HepG2 (cell line): ENCODE results near the gene ZFP3. TPM values are rescaled to one million over a fixed set of nuclear protein-coding genes. Genes with fewer than 3 reads are reported as not detected.
"Not testable (repeated sequence)": the region's sequence is repeated elsewhere in the genome, so short reads cannot be mapped to it uniquely, and the experiment has no call there.

Experiments
- ATAC-seq: fragments of 200-7000 bp; cut with Tn5 transposase; 3 replicates; pipeline ENCODE4 v1.9.1; 2020; ENCODE audit warnings: mild to moderate bottlenecking, moderate library complexity
- BruUV-seq: library from RNA; stranded (reverse); fragments of 400-500 nt; replicated peaks from 2 replicates; lab custom pipeline; 2021; lab: Mats Ljungman, UMichigan
- CTCF ChIA-PET: fragments of 300-600 bp; formaldehyde crosslinking; extraction: SDS; loops from one replicate; lab custom pipeline; 2021; ENCODE audit warnings: low total read pairs, inconsistent platforms, low intra/inter-chr PET ratio; lab: Yijun Ruan, JAX
- POLR2A ChIA-PET: fragments of 350-600 bp; sonication (Branson Sonifier 250); formaldehyde crosslinking; loops from one replicate; lab custom pipeline; 2020; ENCODE audit warnings: antibody characterized with exemption, inconsistent platforms; lab: Yijun Ruan, JAX
- DNase-seq: peaks from one replicate; pipeline ENCODE4 v3.0.0-alpha.2; 2015; ENCODE audit warnings: low spot score
- FAIRE-seq: peaks from 3 replicates; lab custom pipeline; 2011; peaks lifted over from hg19 to GRCh38; lab: Jason Lieb, UNC
- H2AFZ ChIP-seq: one replicate; pipeline ENCODE4 v1.6.1; 2011; ENCODE audit warnings: low read length, inconsistent platforms
- H3K27ac ChIP-seq: fragments of 300-600 bp; 3 replicates; pipeline ENCODE4 v1.8.0; 2011; ENCODE audit warnings: mixed run types, mild to moderate bottlenecking, mixed read lengths, low read length, inconsistent platforms; ENCODE audit not compliant: insufficient read depth; ENCODE audit errors: extremely low read length
- H3K27me3 ChIP-seq, 2 experiments: fragments of 200-600 bp in 1 of 2; 2 replicates in 1 of 2; 3 replicates in 1 of 2; pipeline versions ENCODE4 v1.6.0 to v1.8.0; 2011; ENCODE audit warnings: low read length in 2 of 2, mild to moderate bottlenecking in 2 of 2, moderate library complexity in 2 of 2, inconsistent platforms in 1 of 2; ENCODE audit not compliant: insufficient read depth in 2 of 2, control insufficient read depth in 1 of 2
- H3K36me3 ChIP-seq, 2 experiments: fragments of 200-600 bp in 1 of 2; replicated peaks in 1 of 2; 2 replicates in 1 of 2; 3 replicates in 1 of 2; pipeline versions ENCODE4 v1.5.1 to v1.8.0; 2011; ENCODE audit warnings: low read length in 2 of 2, inconsistent platforms in 1 of 2; ENCODE audit not compliant: insufficient read depth in 2 of 2, control insufficient read depth in 1 of 2
- H3K4me1 ChIP-seq: 2 replicates; pipeline ENCODE4 v1.5.1; 2012; ENCODE audit warnings: low read length, inconsistent platforms; ENCODE audit not compliant: insufficient read depth
- H3K4me2 ChIP-seq: 2 replicates; pipeline ENCODE4 v1.6.0; 2011; ENCODE audit warnings: low read depth, low read length, inconsistent platforms
- H3K4me3 ChIP-seq, 3 experiments: fragments of 200-600 bp in 1 of 3; sonication (generic), shearing (Covaris generic) in 1 of 3; replicated peaks in 1 of 3; 2 replicates each; pipeline ENCODE4 v1.5.1; 2011 to 2016; ENCODE audit warnings: low read length in 3 of 3, inconsistent platforms in 2 of 3, low read depth in 2 of 3, mild to moderate bottlenecking in 2 of 3, control low read depth in 1 of 3, mixed read lengths in 1 of 3; ENCODE audit not compliant: insufficient read depth in 1 of 3
- H3K79me2 ChIP-seq: one replicate; pipeline ENCODE4 v1.6.1; 2011; ENCODE audit warnings: low read length, inconsistent platforms; ENCODE audit not compliant: insufficient read depth
- H3K9ac ChIP-seq: 2 replicates; pipeline ENCODE4 v1.6.0; 2011; ENCODE audit warnings: mild to moderate bottlenecking, low read depth, low read length, inconsistent platforms; ENCODE audit not compliant: insufficient read depth
- H3K9me3 ChIP-seq: 2 replicates; pipeline ENCODE4 v1.5.1; 2012; ENCODE audit warnings: mild to moderate bottlenecking, low read length
- H4K20me1 ChIP-seq: 2 replicates; pipeline ENCODE4 v1.6.0; 2011; ENCODE audit warnings: inconsistent platforms, mild to moderate bottlenecking, low read length, moderate library complexity; ENCODE audit not compliant: insufficient read depth
- HOXA9 ChIP-seq: sonication (generic); formaldehyde crosslinking; IDR thresholded peaks from 2 replicates; pipeline ENCODE4 v1.8.1; 2022; ENCODE audit warnings: missing genetic modification reagents, mild to moderate bottlenecking, moderate library complexity, borderline replicate concordance
- TCF7L2 ChIP-seq: IDR thresholded peaks from 2 replicates; pipeline ENCODE4 v1.6.1; 2011; ENCODE audit warnings: mild to moderate bottlenecking, low read depth, low read length, moderate library complexity
- ZBTB26 ChIP-seq: IDR thresholded peaks from 2 replicates; pipeline ENCODE4 v1.6.1; 2016; ENCODE audit warnings: missing compliant biosample characterization, missing genetic modification reagents, borderline replicate concordance
- ZNF292 ChIP-seq: sonication (generic); formaldehyde crosslinking; IDR thresholded peaks from 2 replicates; pipeline ENCODE4 v1.8.1; 2022; ENCODE audit warnings: mild to moderate bottlenecking, low read depth, missing genetic modification reagents, borderline replicate concordance
- WGBS: methylation state at CpG from one replicate; pipeline ENCODE4 v1.1.6; 2017; ENCODE audit warnings: low lambda C conversion rate; 5-methylcytosine and 5-hydroxymethylcytosine counted together
- in situ Hi-C: cut with HindIII; loops from 2 replicates; pipeline ENCODE4 v1.10.0; 2017; ENCODE audit warnings: low pct_unique_long_range_greater_than_20kb; ENCODE audit not compliant: extremely low pct_ligation_motif_present
- intact Hi-C: fragments of 100-400 bp; cut with micrococcal nuclease; formaldehyde crosslinking; loops from one replicate; pipeline ENCODE4 v1.10.0; 2022; ENCODE audit not compliant: unreplicated experiment
- polyA plus RNA-seq, 8 experiments: library from polyadenylated mRNA; depleted of rRNA in 3 of 8; stranded (reverse) in 7 of 8; unstranded in 1 of 8; fragments of >200 nt; fragmentation: Illumina TruSeq in 4 of 8; extraction: Trizol in 4 of 8; gene quantifications; 2 replicates each; pipeline versions ENCODE4 v1.2.1 to v1.2.3, GENCODE V29; 2011 to 2016; ENCODE audit warnings: low read depth in 4 of 8, missing spikeins in 1 of 8, mixed read lengths in 1 of 8; ENCODE audit not compliant: insufficient read depth in 1 of 8
- total RNA-seq, 5 experiments: library from RNA; depleted of rRNA; stranded (reverse); fragments of >200 nt; fragmentation: Illumina TruSeq; extraction: Trizol; gene quantifications; 2 replicates each; pipeline ENCODE4 v1.2.3, GENCODE V29; 2016; ENCODE audit warnings: low read depth in 1 of 5

The ZFP3 gene
- total and polyA plus RNA-seq, 2 of the 13 experiments (the other 11 are each of a cell fraction or from before 2014, with no cell fraction given) = not detected

GRCh38 chr17:5131146-5131715 is 53.0 kb downstream of the ZFP3 start (continued):
- TF ChIP-seq ZBTB26 (no peak), HOXA9 (no peak), TCF7L2 (no peak), ZNF292 (CRISPR knock-in tag) (no peak)
- TF ChIP-seq, all 625 proteins: peak for 0

GRCh38 chr17:5131799-5132502 is 53.7 kb downstream of the ZFP3 start:
- FAIRE-seq, H3K4me3 ChIP-seq, CTCF ChIA-PET, H3K9ac ChIP-seq, H4K20me1 ChIP-seq, H3K79me2 ChIP-seq, H3K27ac ChIP-seq, in situ Hi-C loops, ATAC-seq, intact Hi-C loops, H3K36me3 ChIP-seq, BruUV-seq, H3K9me3 ChIP-seq, H2AFZ ChIP-seq, DNase-seq, H3K4me2 ChIP-seq: not testable (repeated sequence)
- WGBS = 33% methylated on average over 9 of the region's 16 CpGs
- H3K27me3 ChIP-seq = peaks cover 2 to 24% of the 10 kb centered on the region in 2 experiments; a peak in 4 of 5 replicates
- peaks cover 16% of the 10 kb centered on the region for H3K4me1 ChIP-seq
- POLR2A ChIA-PET = interaction anchor here (0.6 kb wide), 1 partner anchor 23 kb away, joined by 3 read pairs; no protein-coding TSS in a partner anchor

- H3K36me3 ChIP-seq, BruUV-seq, H3K4me3 ChIP-seq, H3K4me2 ChIP-seq, intact Hi-C loops, H2AFZ ChIP-seq, H3K9ac ChIP-seq, H3K79me2 ChIP-seq, FAIRE-seq, CTCF ChIA-PET, H3K9me3 ChIP-seq, ATAC-seq, in situ Hi-C loops, H4K20me1 ChIP-seq, DNase-seq, H3K27ac ChIP-seq: not testable (repeated sequence)
- POLR2A ChIA-PET = interaction anchor here (0.5 to 0.6 kb wide), 2 partner anchors 24 to 576 kb away, joined by 3 read pairs; no protein-coding TSS in a partner anchor
- peaks cover 20% of the 10 kb centered on the region for H3K4me1 ChIP-seq
- 53% methylated on average over 12 of the region's 15 CpGs for WGBS
- peaks cover 2 to 24% of the 10 kb centered on the region in 2 experiments; a peak in 4 of 5 replicates for H3K27me3 ChIP-seq
These were observed 54.4 kb downstream of the ZFP3 start for GRCh38 chr17:5132503-5133225.
